ENCODE results near the gene CDH4. TPM values are rescaled to one million over a fixed set of nuclear protein-coding genes. Genes with fewer than 3 reads are reported as not detected.

Gene CDH4
- total and polyA plus RNA-seq, 2 of the 4 experiments (the other 2 are of a cell fraction) = 1.6 to 3.5 TPM

DNA sequence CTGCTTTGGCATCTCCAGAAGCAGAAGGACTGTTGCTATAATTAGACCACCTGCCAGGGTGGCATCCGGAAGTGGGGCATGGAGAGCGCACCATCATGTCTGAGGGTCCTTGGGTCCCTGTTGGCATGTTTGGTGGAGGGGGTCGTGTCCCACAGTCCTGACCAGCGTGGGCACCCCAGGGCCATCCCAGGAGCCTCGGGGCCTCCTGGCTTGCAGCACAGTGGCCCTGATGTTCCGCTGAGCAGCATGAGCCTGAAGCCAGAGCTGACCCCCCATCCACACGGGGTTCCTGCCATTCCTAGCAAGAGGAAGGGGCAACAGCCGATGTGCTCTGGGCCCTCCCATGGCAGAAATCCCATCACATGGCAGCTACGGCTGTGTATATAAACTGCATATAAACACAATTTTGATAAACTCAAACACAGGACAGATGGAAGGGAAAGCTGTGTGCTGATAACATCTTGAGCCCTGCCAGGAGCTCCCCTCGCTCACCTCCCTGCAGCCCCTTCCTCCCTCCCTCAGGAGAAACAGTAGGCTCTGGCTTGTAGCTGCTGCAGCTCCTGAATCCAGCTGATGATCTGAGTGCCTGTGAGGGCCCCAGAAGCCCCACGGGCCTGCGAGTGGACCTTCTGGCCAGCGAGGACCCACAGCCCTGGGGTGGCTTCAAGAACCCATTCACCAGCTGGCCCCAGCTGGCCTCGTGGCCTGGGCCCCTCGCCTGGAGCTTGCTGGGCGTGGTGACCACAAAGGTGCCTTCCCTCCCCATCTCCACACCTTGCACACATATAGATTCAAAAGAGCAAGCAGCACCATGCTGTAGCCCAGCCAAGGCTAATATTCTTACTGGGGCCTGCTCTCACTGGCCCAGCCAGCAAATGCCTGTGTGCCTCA lies 321.6 kb downstream of the CDH4 start:
- ATAC-seq (ENCODE audit: low read depth) = no peak
- H2BK120ac ChIP-seq (ENCODE audit: low read depth, low read length) = no peak overlapping the region
- no peak overlapping the region for H3K27ac ChIP-seq (ENCODE audit: insufficient read depth, low read length)
- BruUV-seq (replicated peaks) = no TSS peak
- no peak overlapping the region for H2AK5ac ChIP-seq (ENCODE audit: low read depth, low read length)
- H2BK20ac ChIP-seq (ENCODE audit: low read depth, low read length) = no peak overlapping the region
- H3K9me1 ChIP-seq (ENCODE audit: insufficient read depth, low read length) = peaks cover 3% of the 10 kb centered on the region; the same call in 1 of the 2 replicates
- no peak overlapping the region for H4K5ac ChIP-seq (ENCODE audit: low read depth, low read length)
- H3K23ac ChIP-seq (ENCODE audit: low read depth, low read length) = no peak overlapping the region
- intact Hi-C loops (cut with micrococcal nuclease) = no loop called here
- H3K27me3 ChIP-seq (ENCODE audit: control insufficient read depth, insufficient read depth, low read length) = peaks cover 8% of the 10 kb centered on the region
- no peaks in the 10 kb centered on the region for H3K4me1 ChIP-seq (ENCODE audit: control insufficient read depth, insufficient read depth, low read length)
- no peak overlapping the region for H3K4me2 ChIP-seq (ENCODE audit: low read depth, low read length)
- dilution Hi-C loops (cut with HindIII; ENCODE audit: low sequenced_read_pairs, unreplicated experiment) = no loop called here
- no peaks in the 10 kb centered on the region for H4K20me1 ChIP-seq (ENCODE audit: insufficient read depth, low read length)
- no peak overlapping the region for H3K56ac ChIP-seq (ENCODE audit: extremely low read depth, insufficient read depth, low read length)
- ChIA-PET CTCF (interaction anchor here (0.6 kb wide), 1 partner anchor 216 kb away, joined by 3 read pairs; no protein-coding TSS in a partner anchor), POLR2A (ENCODE audit: unreplicated experiment) (no interaction called here)
- H3K18ac ChIP-seq (ENCODE audit: low read depth, low read length) = no peak overlapping the region
- no peaks in the 10 kb centered on the region for H3K36me3 ChIP-seq (ENCODE audit: control insufficient read depth, insufficient read depth, low read length)
- no peak overlapping the region for H2AK9ac ChIP-seq (replicated peaks; ENCODE audit: low read depth, low read length, poor library complexity)
- no peak for DNase-seq
- H3K9me3 ChIP-seq (ENCODE audit: control insufficient read depth, insufficient read depth, low read length) = peaks cover 3% of the 10 kb centered on the region
- no peak overlapping the region for H2BK5ac ChIP-seq (ENCODE audit: low read depth, low read length, poor library complexity, severe bottlenecking)
- H2AFZ ChIP-seq (replicated peaks; ENCODE audit: low read length, poor library complexity) = no peak overlapping the region
- no peaks in the 10 kb centered on the region for H3K79me1 ChIP-seq (ENCODE audit: low read depth in 1 of 2, low read length in 2 of 2)
- no peak overlapping the region for H3K14ac ChIP-seq (replicated peaks; ENCODE audit: low read depth, low read length)
- no peak overlapping the region for H4K8ac ChIP-seq (ENCODE audit: low read depth in 2 of 2, low read length in 2 of 2)
- no peak overlapping the region for H3K9ac ChIP-seq (ENCODE audit: low read depth, low read length)
- no peak overlapping the region for H3K4me3 ChIP-seq (ENCODE audit: insufficient read depth, low read depth, low read length)
- 77% methylated on average over 4 of the region's 16 CpGs; no CpG with 5 or more reads in 1 of the 2 experiments for WGBS, 2 experiments (ENCODE audit: extremely low coverage in 2 of 2, insufficient read length in 1 of 2)
- no peak overlapping the region for H2BK15ac ChIP-seq (ENCODE audit: low read depth, low read length)
- H3K4ac ChIP-seq (ENCODE audit: low read depth, low read length) = no peak overlapping the region
- no peak overlapping the region for H4K91ac ChIP-seq (ENCODE audit: insufficient read depth, low read depth, low read length)
- in situ Hi-C loops (cut with MboI; ENCODE audit: low sequenced_read_pairs) = no loop called here
- TF ChIP-seq POLR2A (IDR thresholded peaks at IDR 0.05; ENCODE audit: low read depth, low read length) = no peak
- no peak for TF ChIP-seq NFE2L2 (IDR thresholded peaks at IDR 0.05; ENCODE audit: low read depth, low read length)
- TF ChIP-seq BHLHE40 (IDR thresholded peaks at IDR 0.05; ENCODE audit: low read depth, low read length) = no peak
- no peak for TF ChIP-seq CEBPB (IDR thresholded peaks at IDR 0.05; ENCODE audit: low read depth, low read length)
- no peak for TF ChIP-seq RFX5 (IDR thresholded peaks at IDR 0.05; ENCODE audit: low read depth, low read length)
- no peak for TF ChIP-seq RAD21 (IDR thresholded peaks at IDR 0.05; ENCODE audit: low read length)
- TF ChIP-seq, protein P1, sequence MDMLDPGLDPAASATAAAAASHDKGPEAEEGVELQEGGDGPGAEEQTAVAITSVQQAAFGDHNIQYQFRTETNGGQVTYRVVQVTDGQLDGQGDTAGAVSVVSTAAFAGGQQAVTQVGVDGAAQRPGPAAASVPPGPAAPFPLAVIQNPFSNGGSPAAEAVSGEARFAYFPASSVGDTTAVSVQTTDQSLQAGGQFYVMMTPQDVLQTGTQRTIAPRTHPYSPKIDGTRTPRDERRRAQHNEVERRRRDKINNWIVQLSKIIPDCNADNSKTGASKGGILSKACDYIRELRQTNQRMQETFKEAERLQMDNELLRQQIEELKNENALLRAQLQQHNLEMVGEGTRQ (IDR thresholded peaks at IDR 0.05; ENCODE audit: low read depth, low read length) = no peak
- no peak for TF ChIP-seq SMC3 (IDR thresholded peaks at IDR 0.05; ENCODE audit: low read depth, low read length)
- TF ChIP-seq, protein P2, sequence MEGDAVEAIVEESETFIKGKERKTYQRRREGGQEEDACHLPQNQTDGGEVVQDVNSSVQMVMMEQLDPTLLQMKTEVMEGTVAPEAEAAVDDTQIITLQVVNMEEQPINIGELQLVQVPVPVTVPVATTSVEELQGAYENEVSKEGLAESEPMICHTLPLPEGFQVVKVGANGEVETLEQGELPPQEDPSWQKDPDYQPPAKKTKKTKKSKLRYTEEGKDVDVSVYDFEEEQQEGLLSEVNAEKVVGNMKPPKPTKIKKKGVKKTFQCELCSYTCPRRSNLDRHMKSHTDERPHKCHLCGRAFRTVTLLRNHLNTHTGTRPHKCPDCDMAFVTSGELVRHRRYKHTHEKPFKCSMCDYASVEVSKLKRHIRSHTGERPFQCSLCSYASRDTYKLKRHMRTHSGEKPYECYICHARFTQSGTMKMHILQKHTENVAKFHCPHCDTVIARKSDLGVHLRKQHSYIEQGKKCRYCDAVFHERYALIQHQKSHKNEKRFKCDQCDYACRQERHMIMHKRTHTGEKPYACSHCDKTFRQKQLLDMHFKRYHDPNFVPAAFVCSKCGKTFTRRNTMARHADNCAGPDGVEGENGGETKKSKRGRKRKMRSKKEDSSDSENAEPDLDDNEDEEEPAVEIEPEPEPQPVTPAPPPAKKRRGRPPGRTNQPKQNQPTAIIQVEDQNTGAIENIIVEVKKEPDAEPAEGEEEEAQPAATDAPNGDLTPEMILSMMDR (conservative IDR thresholded peaks at IDR 0.05; ENCODE audit: low read depth, low read length) = no peak
- TF ChIP-seq, protein P3, sequence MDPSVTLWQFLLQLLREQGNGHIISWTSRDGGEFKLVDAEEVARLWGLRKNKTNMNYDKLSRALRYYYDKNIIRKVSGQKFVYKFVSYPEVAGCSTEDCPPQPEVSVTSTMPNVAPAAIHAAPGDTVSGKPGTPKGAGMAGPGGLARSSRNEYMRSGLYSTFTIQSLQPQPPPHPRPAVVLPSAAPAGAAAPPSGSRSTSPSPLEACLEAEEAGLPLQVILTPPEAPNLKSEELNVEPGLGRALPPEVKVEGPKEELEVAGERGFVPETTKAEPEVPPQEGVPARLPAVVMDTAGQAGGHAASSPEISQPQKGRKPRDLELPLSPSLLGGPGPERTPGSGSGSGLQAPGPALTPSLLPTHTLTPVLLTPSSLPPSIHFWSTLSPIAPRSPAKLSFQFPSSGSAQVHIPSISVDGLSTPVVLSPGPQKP (IDR thresholded peaks at IDR 0.05; ENCODE audit: borderline replicate concordance, low read depth, low read length) = no peak
- TF ChIP-seq FOS (IDR thresholded peaks at IDR 0.05; ENCODE audit: low read depth, low read length) = no peak
- no peak for TF ChIP-seq MAZ (IDR thresholded peaks at IDR 0.05; ENCODE audit: borderline replicate concordance, low read depth, low read length)
- TF ChIP-seq CHD1 (IDR thresholded peaks at IDR 0.05; ENCODE audit: low read depth, low read length) = no peak
- no peak for TF ChIP-seq MAFK (IDR thresholded peaks at IDR 0.05; ENCODE audit: low read depth, low read length)
- TF ChIP-seq MXI1 (IDR thresholded peaks at IDR 0.05; ENCODE audit: borderline replicate concordance, low read depth, low read length) = no peak

Measured in IMR-90 (cell line).